ENCODE data around the gene SLC6A19.

DNA sequence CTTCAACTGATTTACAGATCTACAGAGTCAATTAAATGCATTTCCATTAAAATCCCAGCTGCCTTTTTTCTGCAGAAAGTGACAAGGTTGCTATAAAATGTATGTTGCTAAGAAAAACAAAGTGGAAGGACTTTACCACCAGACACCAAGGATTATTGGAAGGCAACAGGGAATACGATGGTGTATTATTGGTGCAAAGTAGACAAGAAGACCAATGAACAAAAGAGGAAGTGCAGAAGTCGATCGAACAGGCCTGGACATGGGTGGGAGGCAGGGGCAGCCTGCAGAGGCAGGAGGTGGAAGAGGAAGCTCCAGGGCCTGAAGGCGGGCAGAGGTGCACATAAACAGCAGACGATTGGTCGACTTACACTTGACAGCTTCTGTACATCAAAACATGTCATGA is 10.6 kb upstream of the SLC6A19 start:
- TF ChIP-seq POLR2A (IDR thresholded peaks at IDR 0.05; ENCODE audit: low read length): no peak
- no peak for TF ChIP-seq GATA1 (IDR thresholded peaks at IDR 0.05; ENCODE audit: low read depth, low read length)

Data from erythroblast (primary cell).